ENCODE data around the gene SIGLEC1.

- no peak for TF ChIP-seq CTCF (IDR thresholded peaks at IDR 0.05)
- TF ChIP-seq POLR2A (IDR thresholded peaks at IDR 0.05): no peak
Measured at GRCh38 chr20:3721912-3722311, 9.5 kb upstream of the SIGLEC1 start.
